ENCODE data around the gene DCLRE1A. TPM values are rescaled to one million over a fixed set of nuclear protein-coding genes. Genes with fewer than 3 reads are reported as not detected.

DCLRE1A gene
- total and polyA plus RNA-seq, 2 experiments from 2014 or later: 4.2 to 7.7 TPM

DNA sequence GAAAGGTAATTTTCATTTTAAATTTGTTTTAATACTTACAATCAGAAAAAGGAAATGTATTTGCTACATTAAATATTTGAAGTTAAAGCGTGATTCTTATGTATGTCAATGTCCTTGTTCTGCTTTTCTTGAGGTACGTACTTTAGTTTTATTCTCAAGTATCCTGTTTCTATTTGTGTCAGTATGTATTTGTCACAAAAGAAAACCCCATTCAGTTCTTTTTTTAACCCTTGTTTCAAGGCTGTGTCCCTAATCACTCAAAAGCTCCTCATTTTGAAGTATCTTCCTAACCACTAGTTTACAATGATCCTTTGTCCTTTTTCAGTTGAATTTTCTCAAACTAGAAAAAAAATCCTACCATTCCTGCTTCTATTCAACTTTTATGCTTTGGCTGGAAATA, 25.8 kb upstream of the DCLRE1A start:
- Histone ChIP-seq H3K4me3 (no peak overlapping the region), H3K4me1 (ENCODE audit: insufficient read depth) (no peaks in the 10 kb centered on the region), H3K9me2 (replicated peaks; ENCODE audit: insufficient read depth) (no peaks in the 10 kb centered on the region), H3K79me2 (peaks cover 6% of the 10 kb centered on the region), H4K20me1 (ENCODE audit: insufficient read depth, poor library complexity, severe bottlenecking) (no peaks in the 10 kb centered on the region), H3K27me3 (no peaks in the 10 kb centered on the region), H3K9me3 (ENCODE audit: low read depth) (no peaks in the 10 kb centered on the region), H2AFZ (no peak overlapping the region), H3K4me2 (no peak overlapping the region), H3K36me3 (replicated peaks; ENCODE audit: insufficient read depth, low read depth) (no peaks in the 10 kb centered on the region), H3K27ac (no peak overlapping the region)
- 93% methylated on average over 2 of the region's 2 CpGs for WGBS (ENCODE audit: low lambda C conversion rate, missing lambda C conversion rate)
- DNase-seq (ENCODE audit: low spot score): no peak
- TF ChIP-seq EZH2 (IDR thresholded peaks at IDR 0.05; ENCODE audit: borderline replicate concordance) (no peak), EZH2phosphoT487 (IDR thresholded peaks at IDR 0.05; ENCODE audit: low read depth, severe bottlenecking, unreplicated experiment) (no peak)
- TF ChIP-seq, protein P1, sequence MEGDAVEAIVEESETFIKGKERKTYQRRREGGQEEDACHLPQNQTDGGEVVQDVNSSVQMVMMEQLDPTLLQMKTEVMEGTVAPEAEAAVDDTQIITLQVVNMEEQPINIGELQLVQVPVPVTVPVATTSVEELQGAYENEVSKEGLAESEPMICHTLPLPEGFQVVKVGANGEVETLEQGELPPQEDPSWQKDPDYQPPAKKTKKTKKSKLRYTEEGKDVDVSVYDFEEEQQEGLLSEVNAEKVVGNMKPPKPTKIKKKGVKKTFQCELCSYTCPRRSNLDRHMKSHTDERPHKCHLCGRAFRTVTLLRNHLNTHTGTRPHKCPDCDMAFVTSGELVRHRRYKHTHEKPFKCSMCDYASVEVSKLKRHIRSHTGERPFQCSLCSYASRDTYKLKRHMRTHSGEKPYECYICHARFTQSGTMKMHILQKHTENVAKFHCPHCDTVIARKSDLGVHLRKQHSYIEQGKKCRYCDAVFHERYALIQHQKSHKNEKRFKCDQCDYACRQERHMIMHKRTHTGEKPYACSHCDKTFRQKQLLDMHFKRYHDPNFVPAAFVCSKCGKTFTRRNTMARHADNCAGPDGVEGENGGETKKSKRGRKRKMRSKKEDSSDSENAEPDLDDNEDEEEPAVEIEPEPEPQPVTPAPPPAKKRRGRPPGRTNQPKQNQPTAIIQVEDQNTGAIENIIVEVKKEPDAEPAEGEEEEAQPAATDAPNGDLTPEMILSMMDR (IDR thresholded peaks at IDR 0.05; ENCODE audit: poor library complexity): no peak

DNA sequence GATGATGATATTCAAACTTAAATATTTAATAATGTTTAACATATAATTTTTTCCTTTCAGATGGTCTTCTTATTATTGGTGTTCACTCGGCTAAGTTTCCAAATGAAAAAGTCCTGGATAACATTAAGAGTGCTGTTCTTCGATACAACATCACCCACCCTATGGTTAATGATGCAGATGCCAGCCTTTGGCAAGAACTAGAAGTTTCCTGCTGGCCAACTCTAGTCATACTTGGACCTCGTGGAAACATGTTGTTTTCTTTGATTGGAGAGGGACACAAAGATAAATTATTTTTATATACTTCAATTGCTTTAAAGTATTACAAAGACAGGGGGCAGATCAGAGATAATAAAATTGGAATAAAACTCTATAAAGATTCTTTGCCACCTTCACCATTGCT, 22.6 kb upstream of the DCLRE1A start:
- TF ChIP-seq, protein P1 (IDR thresholded peaks at IDR 0.05; ENCODE audit: poor library complexity): no peak
- TF ChIP-seq EZH2 (IDR thresholded peaks at IDR 0.05; ENCODE audit: borderline replicate concordance) (no peak), EZH2phosphoT487 (IDR thresholded peaks at IDR 0.05; ENCODE audit: low read depth, severe bottlenecking, unreplicated experiment) (no peak)
- H3K9me3 ChIP-seq (ENCODE audit: low read depth): peaks cover 9% of the 10 kb centered on the region
- H4K20me1 ChIP-seq (ENCODE audit: insufficient read depth, poor library complexity, severe bottlenecking): no peaks in the 10 kb centered on the region
- H3K79me2 ChIP-seq: peaks cover 20% of the 10 kb centered on the region
- H3K36me3 ChIP-seq (replicated peaks; ENCODE audit: insufficient read depth, low read depth): no peaks in the 10 kb centered on the region
- H2AFZ ChIP-seq: no peak overlapping the region
- H3K27ac ChIP-seq: no peak overlapping the region
- 89% methylated on average over 3 of the region's 3 CpGs for WGBS (ENCODE audit: low lambda C conversion rate, missing lambda C conversion rate)
- no peaks in the 10 kb centered on the region for H3K27me3 ChIP-seq
- H3K4me2 ChIP-seq: no peak overlapping the region
- no peak for DNase-seq (ENCODE audit: low spot score)
- H3K4me1 ChIP-seq (ENCODE audit: insufficient read depth): no peaks in the 10 kb centered on the region
- no peak overlapping the region for H3K4me3 ChIP-seq
- no peaks in the 10 kb centered on the region for H3K9me2 ChIP-seq (replicated peaks; ENCODE audit: insufficient read depth)

DNA sequence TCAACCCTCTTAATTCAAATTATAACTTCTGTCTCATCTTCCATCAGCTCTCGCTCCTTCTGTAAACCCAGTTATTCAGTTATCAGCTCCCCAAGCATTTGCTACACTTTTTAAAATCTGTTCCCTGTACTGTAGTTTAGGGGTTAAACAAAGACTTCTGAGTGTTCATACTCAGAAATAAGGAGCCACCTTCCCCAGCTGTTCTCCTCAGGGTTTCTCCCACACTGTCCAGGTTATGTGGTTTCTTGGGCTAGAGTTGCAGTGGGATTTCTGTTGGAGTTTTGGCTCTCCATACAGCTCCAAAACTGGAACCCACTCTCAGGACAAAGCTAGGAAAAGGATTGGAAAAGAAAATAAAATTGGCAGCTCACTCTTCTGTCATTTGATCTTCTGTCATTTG, 21.3 kb upstream of the DCLRE1A start:
- H3K36me3 ChIP-seq (replicated peaks; ENCODE audit: insufficient read depth, low read depth): no peaks in the 10 kb centered on the region
- H4K20me1 ChIP-seq (ENCODE audit: insufficient read depth, poor library complexity, severe bottlenecking): no peaks in the 10 kb centered on the region
- TF ChIP-seq, protein P1 (IDR thresholded peaks at IDR 0.05; ENCODE audit: poor library complexity): no peak
- TF ChIP-seq EZH2phosphoT487 (IDR thresholded peaks at IDR 0.05; ENCODE audit: low read depth, severe bottlenecking, unreplicated experiment) (no peak), EZH2 (IDR thresholded peaks at IDR 0.05; ENCODE audit: borderline replicate concordance) (no peak)
- WGBS (ENCODE audit: low lambda C conversion rate, missing lambda C conversion rate): 100% methylated on average over 1 of the region's 1 CpG
- no peaks in the 10 kb centered on the region for H3K4me1 ChIP-seq (ENCODE audit: insufficient read depth)
- no peaks in the 10 kb centered on the region for H3K9me2 ChIP-seq (replicated peaks; ENCODE audit: insufficient read depth)
- no peak overlapping the region for H3K4me3 ChIP-seq
- DNase-seq (ENCODE audit: low spot score): no peak
- peaks cover 28% of the 10 kb centered on the region for H3K79me2 ChIP-seq
- no peak overlapping the region for H3K4me2 ChIP-seq
- no peaks in the 10 kb centered on the region for H3K27me3 ChIP-seq
- peaks cover 9% of the 10 kb centered on the region for H3K9me3 ChIP-seq (ENCODE audit: low read depth)
- H3K27ac ChIP-seq: no peak overlapping the region
- no peak overlapping the region for H2AFZ ChIP-seq
